AG04449 (cell line): ENCODE results near the gene SIPA1L3.

Experiments
- CTCF ChIA-PET: fragments of 350-600 bp; formaldehyde crosslinking; extraction: SDS; loops from one replicate; lab custom pipeline; 2021; ENCODE audit warnings: antibody characterized with exemption; lab: Yijun Ruan, JAX
- POLR2A ChIA-PET: fragments of 400-600, 350-600 bp; formaldehyde crosslinking; extraction: SDS; loops from one replicate; lab custom pipeline; 2020; ENCODE audit warnings: antibody characterized with exemption, inconsistent platforms; lab: Yijun Ruan, JAX
- DNase-seq: peaks from one replicate; pipeline ENCODE4 v3.0.0-alpha.2; 2010; ENCODE audit warnings: low read depth, low spot score
- H3K4me3 ChIP-seq: 2 replicates; pipeline ENCODE4 v1.5.1; 2011; ENCODE audit warnings: low read depth, mild to moderate bottlenecking, control low read depth, low read length
- TF ChIP-seq, protein P1 (sequence below): IDR thresholded peaks from one replicate; pipeline ENCODE4 v1.5.1; 2011; ENCODE audit warnings: mild to moderate bottlenecking, moderate library complexity, low read length, control low read depth, inconsistent platforms; ENCODE audit not compliant: insufficient read depth; ENCODE audit errors: missing control alignments

SIPA1L3 gene

GRCh38 chr19:38149661-38150061 lies 242.7 kb downstream of the SIPA1L3 start:
- ChIA-PET POLR2A (no interaction called here), CTCF (interaction anchor here (2.7 kb wide), 1 partner anchor 247 kb away, joined by 12 read pairs; no protein-coding TSS in a partner anchor)
- TF ChIP-seq, protein P1, sequence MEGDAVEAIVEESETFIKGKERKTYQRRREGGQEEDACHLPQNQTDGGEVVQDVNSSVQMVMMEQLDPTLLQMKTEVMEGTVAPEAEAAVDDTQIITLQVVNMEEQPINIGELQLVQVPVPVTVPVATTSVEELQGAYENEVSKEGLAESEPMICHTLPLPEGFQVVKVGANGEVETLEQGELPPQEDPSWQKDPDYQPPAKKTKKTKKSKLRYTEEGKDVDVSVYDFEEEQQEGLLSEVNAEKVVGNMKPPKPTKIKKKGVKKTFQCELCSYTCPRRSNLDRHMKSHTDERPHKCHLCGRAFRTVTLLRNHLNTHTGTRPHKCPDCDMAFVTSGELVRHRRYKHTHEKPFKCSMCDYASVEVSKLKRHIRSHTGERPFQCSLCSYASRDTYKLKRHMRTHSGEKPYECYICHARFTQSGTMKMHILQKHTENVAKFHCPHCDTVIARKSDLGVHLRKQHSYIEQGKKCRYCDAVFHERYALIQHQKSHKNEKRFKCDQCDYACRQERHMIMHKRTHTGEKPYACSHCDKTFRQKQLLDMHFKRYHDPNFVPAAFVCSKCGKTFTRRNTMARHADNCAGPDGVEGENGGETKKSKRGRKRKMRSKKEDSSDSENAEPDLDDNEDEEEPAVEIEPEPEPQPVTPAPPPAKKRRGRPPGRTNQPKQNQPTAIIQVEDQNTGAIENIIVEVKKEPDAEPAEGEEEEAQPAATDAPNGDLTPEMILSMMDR, result no peak
- DNase-seq, result no peak
- H3K4me3 ChIP-seq, result no peak overlapping the region

DNA sequence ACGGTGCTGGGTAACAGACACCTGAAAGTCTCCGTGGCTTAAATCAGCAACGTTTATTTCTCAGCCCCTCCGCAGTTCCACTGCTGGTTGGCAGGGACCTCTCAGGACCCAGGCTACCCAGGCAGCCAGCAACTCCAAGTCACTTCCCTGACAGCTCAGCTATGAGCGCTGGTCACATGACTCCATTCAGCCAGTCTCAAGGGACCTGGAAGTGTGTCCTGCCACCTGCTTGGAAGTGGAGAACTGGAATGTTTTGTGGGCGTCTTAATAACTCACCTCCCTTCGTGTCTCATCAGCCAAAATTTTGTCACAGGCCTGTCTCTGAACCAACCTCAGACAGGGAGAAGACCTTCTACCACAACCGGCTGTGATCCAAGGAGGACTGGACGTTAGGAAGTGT lies 244.2 kb downstream of the SIPA1L3 start:
- POLR2A ChIA-PET, result no interaction called here
- CTCF ChIA-PET, result interaction anchor here (1.7 to 4.9 kb wide), 3 partner anchors 9 to 249 kb away, joined by 6 to 33 read pairs (median 7); no protein-coding TSS in a partner anchor
- H3K4me3 ChIP-seq, result no peak overlapping the region
- TF ChIP-seq, protein P1, result no peak
- DNase-seq, result no peak

GRCh38 chr19:38152461-38153379 lies 245.7 kb downstream of the SIPA1L3 start:
- ChIA-PET POLR2A (no interaction called here), CTCF (interaction anchor here (0.6 to 4.9 kb wide), 6 partner anchors 10 to 252 kb away, joined by 3 to 33 read pairs (median 6); partner anchors contain the start of gene SIPA1L3)
- TF ChIP-seq, protein P1, result no peak
- no peak for DNase-seq
- no peak overlapping the region for H3K4me3 ChIP-seq

DNA sequence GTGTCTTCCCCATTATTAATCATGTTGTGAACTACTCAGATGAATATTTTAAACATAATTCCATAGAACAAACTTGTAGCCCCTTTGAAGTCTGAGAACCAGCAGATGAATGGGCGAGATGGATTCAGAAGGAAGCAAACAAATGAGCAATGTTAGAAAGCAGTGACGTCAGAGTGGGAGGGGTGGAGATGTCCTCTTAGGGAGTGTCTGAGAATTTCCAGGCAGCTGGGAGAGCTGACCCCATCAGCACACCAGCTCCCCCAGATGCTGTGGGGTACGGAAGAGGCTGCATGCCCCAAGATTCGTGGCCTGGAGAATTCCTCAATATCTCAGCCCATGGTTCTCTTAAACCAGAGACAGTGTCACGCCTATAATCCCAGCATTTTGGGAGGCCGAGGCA lies 248.4 kb downstream of the SIPA1L3 start:
- TF ChIP-seq, protein P1, result no peak
- H3K4me3 ChIP-seq, result no peak overlapping the region
- ChIA-PET POLR2A (no interaction called here), CTCF (no interaction called here)
- DNase-seq, result no peak

GRCh38 chr19:38158730-38159129 lies 251.7 kb downstream of the SIPA1L3 start:
- TF ChIP-seq, protein P1, result no peak
- ChIA-PET POLR2A (no interaction called here), CTCF (interaction anchor here (1.4 to 1.6 kb wide), 2 partner anchors 16 to 23 kb away, joined by 4 to 8 read pairs; no protein-coding TSS in a partner anchor)
- DNase-seq, result no peak
- H3K4me3 ChIP-seq, result no peak overlapping the region

DNA sequence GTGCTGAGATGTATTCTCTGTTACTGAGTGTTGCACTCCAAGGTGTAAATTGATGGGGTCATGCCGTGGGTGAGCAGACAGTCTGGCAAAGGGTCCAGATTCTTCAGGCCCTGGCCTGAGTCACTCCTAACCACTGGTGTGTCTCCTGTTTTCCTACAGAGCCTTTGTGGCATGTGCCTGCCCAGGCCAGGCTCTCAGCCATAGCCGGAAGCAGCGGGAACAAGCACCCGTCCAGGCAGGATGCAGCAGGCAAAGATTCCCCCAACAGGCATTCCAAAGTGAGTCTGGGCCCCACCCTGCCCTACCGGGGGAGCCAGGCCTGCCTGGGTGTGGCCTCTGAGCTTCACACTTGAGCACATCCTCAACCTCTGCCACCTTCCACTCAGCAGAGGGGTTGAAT lies 255.1 kb downstream of the SIPA1L3 start:
- ChIA-PET CTCF (interaction anchor here (1.8 kb wide), 1 partner anchor 260 kb away, joined by 5 read pairs; no protein-coding TSS in a partner anchor), POLR2A (no interaction called here)
- DNase-seq, result no peak
- H3K4me3 ChIP-seq, result no peak overlapping the region
- TF ChIP-seq, protein P1, result no peak
